Stimulated activated CD4-positive, alpha-beta T cell treated with anti-CD3 and anti-CD28 coated beads, Interleukin-4, amount 100 ng/mL, for 24 hours (primary cell): ENCODE results near the gene IPO7.
A peak's percentile ranks its signal among the peaks of the same experiment; 100 is the strongest.
"Not testable (repeated sequence)": the region's sequence is repeated elsewhere in the genome, so short reads cannot be mapped to it uniquely, and the experiment has no call there.

Source experiments
- DNase-seq: peaks from one replicate; pipeline ENCODE4 v3.0.0-alpha.2; 2020

The IPO7 gene

DNA sequence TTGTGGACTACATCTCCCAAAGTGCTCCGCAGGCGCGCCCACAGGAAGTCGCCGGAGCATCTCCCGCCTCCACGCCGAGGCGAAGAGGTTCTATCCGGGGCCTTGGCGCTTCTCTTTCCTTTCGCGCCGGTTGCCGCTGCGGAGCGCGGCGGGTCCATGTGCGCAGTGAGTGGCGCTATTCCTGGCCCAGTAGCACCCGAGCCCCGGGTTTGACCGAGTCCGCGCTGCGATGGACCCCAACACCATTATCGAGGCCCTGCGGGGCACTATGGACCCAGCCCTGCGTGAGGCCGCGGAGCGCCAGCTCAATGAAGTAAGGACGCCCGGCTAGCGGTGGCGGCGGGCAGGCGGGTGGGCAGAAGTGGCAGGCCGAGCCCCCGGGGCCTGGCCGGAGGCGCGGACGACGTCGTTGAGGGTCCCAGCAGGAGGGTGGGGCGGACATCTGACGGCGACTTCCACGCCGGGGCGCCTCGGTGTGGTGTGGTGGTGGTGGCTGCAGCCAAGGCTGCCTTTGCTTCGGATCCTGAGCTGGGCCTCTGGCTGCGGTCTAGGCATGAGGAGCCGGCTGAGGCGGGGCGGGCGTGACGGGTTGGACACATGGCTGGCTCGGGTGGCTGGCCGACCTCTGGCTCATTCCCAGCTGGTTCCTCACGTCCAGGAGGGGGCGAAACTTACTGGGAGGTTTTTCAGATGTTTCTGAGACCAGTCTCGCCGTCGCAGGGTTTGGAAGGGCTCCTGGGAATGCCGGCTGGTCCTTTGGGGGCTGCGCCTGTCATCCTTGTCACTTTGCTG, at the start of gene IPO7:
Gene IPO7 (plus strand): TSS at position 118 of the 792 bp plus-strand sequence. CDS start 112 bp downstream, at position 230.
- peak; percentile 91 for DNase-seq

GRCh38 chr11:9341638-9342178, 42.7 kb upstream of the IPO7 start:
- no peak for DNase-seq

GRCh38 chr11:9344061-9344680, 40.3 kb upstream of the IPO7 start:
- DNase-seq, result no peak

GRCh38 chr11:9347100-9347499, 37.4 kb upstream of the IPO7 start:
- no peak for DNase-seq

GRCh38 chr11:9347779-9348178, 36.7 kb upstream of the IPO7 start:
- not testable (repeated sequence) for DNase-seq

DNA sequence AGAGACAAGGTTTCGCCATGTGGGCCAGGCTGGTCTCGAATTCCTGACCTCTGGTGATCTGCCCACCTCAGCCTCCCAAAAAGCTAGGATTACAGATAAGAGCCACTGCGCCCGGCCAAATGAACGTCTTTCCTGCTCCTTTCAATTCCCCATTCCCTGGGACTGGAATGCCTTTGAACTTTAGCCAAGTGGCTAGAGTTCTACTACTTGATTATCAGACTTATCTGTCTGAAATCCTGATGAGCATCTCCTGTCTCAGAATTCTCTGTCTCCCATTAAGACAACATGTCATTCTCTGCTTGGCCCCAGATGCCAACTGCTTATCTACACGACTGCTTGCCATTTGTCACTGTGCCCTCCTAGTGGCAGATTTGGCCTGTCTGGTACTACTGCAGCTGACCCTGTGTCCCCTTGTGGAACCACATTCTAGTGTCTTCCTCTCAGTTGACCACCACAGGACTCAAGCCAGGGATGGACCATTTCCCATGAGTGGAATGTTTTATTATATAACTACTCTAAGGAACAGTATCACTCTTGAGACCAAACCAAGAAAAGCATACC, 33.1 kb upstream of the IPO7 start:
- no peak for DNase-seq

GRCh38 chr11:9357041-9357440, 27.4 kb upstream of the IPO7 start:
- DNase-seq, result no peak

- DNase-seq, result not testable (repeated sequence)
Observed at GRCh38 chr11:9360862-9361622, 23.4 kb upstream of the IPO7 start.

DNA sequence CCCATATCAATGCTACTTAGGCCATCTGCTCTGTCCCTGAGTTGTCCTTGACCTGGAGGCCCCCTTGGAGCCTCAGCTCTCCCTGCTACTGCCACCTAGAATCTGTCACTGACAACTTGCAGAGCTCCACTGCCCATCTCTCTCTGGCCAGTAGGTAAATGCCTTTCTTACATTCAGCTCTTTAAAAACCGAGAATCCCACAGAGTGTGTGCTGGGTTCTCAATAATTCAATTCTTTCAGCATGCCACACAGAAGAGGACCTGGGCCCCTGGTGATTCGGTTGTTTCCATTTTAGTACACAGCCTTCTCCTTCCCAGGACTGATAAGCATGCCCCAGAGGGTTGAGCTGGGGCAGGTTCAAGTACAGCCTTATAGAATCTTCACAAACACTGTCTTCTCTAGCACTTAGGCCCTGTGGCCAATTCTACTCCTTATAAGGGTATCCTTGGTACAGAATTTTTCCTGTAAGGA, 22.0 kb upstream of the IPO7 start:
- no peak for DNase-seq

GRCh38 chr11:9363954-9364912, 20.2 kb upstream of the IPO7 start:
- DNase-seq, result peak; percentile 81

DNA sequence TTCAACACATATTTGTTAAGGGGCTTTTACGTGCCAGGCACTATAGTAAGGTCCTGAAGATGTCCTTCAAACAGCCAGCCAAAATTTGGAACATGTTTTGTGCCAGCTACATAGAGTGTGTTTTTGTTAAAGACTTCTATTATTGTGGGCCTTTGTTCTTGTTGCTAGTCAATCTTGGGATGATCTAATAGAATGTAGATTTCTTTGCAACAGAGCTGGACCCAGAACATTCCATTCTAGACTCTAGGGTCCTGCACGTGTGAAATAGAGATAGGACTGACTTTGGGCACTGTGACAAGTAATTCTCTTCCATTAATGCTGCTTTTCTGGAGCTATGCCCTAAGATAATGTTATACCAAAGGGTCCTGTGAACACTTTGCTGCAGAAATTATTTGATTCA, 16.9 kb upstream of the IPO7 start:
- no peak for DNase-seq

DNA sequence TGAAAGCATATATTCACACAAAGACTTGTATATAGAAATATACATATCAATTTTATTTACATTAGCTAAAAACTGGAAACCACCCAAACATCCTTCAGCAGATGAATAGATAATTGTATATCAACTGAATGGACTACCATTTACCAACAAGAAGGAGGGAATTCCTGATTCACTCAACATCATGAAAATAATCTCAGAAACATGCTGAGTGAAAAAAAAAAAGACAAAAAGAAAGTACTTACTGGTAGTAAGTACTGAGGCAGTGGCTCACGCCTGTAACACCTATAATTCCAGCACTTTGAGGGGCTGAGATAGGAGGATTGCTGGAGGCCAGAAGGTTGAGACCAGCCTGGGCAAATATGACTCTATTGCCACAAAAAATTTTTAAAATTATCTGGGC, 7.4 kb upstream of the IPO7 start:
- no peak for DNase-seq

DNA sequence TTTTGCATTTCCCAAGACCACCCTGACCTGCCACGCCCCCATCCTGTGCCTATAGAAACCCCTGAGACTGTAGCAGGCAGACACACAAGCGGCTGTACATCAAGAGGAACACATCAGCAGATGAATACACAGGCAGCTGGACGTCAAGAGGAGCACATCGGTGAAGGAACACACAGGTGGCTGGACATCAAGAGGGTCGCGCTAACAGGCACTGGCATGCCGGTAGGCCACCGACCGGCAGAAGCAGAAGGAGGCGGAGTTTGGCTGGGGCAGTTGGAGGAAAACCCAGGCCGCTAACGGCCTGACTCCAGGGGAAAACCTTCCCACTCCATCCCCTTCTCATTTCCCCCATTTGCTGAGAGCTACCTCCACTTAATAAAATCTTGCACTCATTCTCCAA, 5.4 kb upstream of the IPO7 start:
- no peak for DNase-seq

DNA sequence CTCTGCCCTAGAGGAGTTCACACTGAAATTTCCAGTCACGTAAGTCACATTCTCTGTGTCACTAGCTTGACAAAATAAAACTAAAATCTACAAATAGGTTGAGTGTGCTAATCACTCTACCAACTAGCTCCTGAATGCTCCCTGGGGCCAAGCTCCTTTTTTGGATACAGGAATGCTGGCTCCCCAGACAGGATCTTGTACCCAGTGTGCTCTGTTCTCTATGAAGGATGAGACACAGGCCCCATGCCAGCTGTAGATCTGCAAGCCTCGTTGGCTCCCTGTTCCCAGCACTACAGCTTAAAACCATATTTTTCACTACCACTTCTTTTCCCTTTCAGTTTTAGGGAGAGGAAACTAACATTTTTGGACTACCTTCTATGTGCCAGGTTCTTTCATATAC, 3.7 kb upstream of the IPO7 start:
- no peak for DNase-seq

DNA sequence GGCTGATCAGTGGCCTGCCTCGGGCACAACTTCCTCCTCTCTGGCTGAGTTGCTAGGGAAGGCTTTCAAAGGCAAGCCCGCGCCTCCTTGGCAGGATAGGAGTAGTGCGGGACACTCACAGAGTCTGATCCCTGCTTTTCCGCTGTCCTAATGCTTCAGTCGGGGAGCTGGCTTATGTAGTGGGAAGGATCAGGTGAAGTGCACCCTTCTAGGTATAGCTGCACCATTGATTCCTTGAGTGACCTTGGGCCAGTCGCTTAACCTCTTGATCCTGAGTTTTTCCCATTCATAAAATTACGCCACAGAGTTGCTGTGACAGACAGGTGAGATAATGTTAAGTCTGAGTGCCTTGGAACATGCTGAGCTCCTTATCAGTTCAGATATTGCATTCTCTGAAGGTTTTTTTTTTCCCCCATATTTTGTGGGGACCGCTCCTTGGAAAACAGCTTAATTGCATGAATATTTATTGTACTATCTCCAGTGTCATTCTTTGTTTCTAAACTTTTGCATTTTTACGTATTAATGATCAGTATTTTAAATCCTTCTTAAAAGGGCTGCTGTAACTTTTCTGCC, 961 bp downstream of the IPO7 start:
- no peak for DNase-seq

- no peak for DNase-seq
Observed at GRCh38 chr11:9386086-9386485, 1.6 kb downstream of the IPO7 start.

- no peak for DNase-seq
Observed at GRCh38 chr11:9386901-9387300, 2.4 kb downstream of the IPO7 start.

GRCh38 chr11:9396310-9396709, 11.9 kb downstream of the IPO7 start:
- no peak for DNase-seq

- DNase-seq, result no peak
Observed at GRCh38 chr11:9396752-9397151, 12.3 kb downstream of the IPO7 start.

DNA sequence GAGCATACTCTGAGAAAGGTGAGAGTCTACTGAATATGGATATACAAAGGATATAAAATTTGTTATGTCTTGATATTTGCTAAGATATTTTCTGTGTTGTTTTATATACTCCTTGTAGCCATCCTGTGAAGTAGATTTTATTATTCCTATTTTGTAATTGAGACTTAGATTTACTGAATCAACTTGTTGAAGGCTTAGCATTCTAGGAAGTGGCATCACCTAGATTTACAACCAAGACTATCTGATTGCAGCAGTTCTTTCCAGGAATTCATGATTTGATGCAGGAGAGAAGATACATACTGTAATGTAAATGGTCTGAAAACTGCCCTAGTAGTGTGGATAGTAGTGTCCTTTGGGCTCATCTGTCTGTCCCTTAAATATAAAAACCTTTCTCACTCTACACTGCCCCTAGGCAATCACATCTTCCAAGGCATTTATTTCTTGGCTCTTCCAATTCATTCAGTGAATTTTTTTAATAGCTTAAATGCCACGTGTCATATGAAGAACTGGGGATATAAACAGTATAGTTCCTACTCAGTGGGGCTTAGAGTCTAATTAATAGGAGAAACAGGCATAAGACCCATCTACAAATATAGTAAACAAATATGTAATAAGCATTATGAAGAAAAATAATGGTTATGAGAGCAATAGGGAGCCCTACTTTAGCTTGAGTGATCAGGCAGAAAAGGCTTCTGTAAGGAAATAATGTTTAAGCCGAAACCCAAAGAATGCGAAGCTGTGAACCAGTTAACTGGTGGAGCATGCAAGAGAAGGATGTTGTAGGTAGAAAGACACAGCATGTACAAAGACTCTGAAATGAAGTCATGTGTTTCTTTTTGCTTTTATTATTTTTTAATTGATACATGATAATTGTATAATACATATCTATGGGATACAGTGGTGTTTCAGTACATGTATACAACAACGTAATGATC, 13.6 kb downstream of the IPO7 start:
- no peak for DNase-seq
